Thoracic aorta (tissue), 2 donors: ENCODE results near the gene AKAP1. TPM values are rescaled to one million over a fixed set of nuclear protein-coding genes. Genes with fewer than 3 reads are reported as not detected.
A peak's percentile ranks its signal among the peaks of the same experiment; 100 is the strongest.

Experiments
- ATAC-seq: fragments of 150-250 bp; one replicate; pipeline ENCODE4 v1.8.0; 2017; ENCODE audit warnings: low read depth; ENCODE audit not compliant: insufficient number of reproducible peaks, low FRiP score
- DNase-seq: peaks from one replicate; pipeline ENCODE4 v3.0.0-alpha.2; 2020; ENCODE audit warnings: low spot score
- H3K27ac ChIP-seq, 2 donors: fragments of 200-600 bp; sonication (generic); 1 replicate in 1 of 2; 2 replicates in 1 of 2; pipeline ENCODE4 v1.5.1; 2016; ENCODE audit warnings: mild to moderate bottlenecking in 2 of 2, moderate library complexity in 2 of 2
- H3K27me3 ChIP-seq: fragments of 200-600 bp; sonication (generic); replicated peaks from 2 replicates; pipeline ENCODE4 v1.6.0; 2016; ENCODE audit warnings: mild to moderate bottlenecking; ENCODE audit not compliant: insufficient read depth
- H3K36me3 ChIP-seq: fragments of 200-600 bp; sonication (generic); one replicate; pipeline ENCODE4 v1.5.1; 2016
- H3K4me1 ChIP-seq, 2 donors: fragments of 200-600 bp; sonication (generic); 1 replicate in 1 of 2; 2 replicates in 1 of 2; pipeline versions ENCODE4 v1.5.1 to v1.6.0; 2016; ENCODE audit warnings: low read depth in 2 of 2, mild to moderate bottlenecking in 1 of 2; ENCODE audit not compliant: control insufficient read depth in 1 of 2
- H3K4me3 ChIP-seq: fragments of 200-600 bp; sonication (generic); 2 replicates; pipeline ENCODE4 v1.5.1; 2016; ENCODE audit warnings: mild to moderate bottlenecking
- H3K9me3 ChIP-seq: fragments of 200-600 bp; sonication (generic); 2 replicates; pipeline ENCODE4 v1.5.1; 2016
- total RNA-seq, 2 donors: library from RNA; depleted of rRNA; stranded (reverse); fragments of >200 nt; gene quantifications; one replicate each; pipeline versions ENCODE4 v1.1.0 to v1.2.3, GENCODE V29; 2016
- TF ChIP-seq, protein P1 (sequence below): fragments of 200-600 bp; sonication (generic); IDR thresholded peaks from one replicate; pipeline ENCODE4 v1.5.1; 2019; ENCODE audit warnings: antibody characterized with exemption

Gene AKAP1
- total RNA-seq, 2 donors from 2014 or later: 96.9 to 132 TPM

DNA sequence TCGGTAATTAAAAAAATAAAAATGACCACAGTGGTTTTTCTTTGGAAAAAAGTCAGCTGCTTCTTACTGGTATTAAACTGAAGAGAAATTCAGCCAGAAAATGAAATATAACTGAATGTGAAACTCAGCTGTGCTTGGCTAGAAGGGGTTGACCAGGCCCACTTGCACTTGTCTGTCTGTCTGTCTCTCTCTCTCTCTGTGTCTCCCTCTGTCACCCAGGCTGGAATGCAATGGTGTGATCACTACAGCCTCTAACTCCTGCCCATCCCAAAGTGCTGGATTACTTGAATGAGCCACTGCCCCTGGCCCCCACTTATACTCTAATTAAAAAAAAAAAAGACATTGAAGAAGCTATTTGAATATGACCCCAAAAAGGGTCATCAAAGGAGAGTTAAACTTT is 17.3 kb upstream of the AKAP1 start:
- ATAC-seq (no peak), DNase-seq (no peak)
- Histone ChIP-seq H3K36me3 (no peaks in the 10 kb centered on the region), H3K27me3 (no peaks in the 10 kb centered on the region), H3K9me3 (no peaks in the 10 kb centered on the region), H3K4me3 (no peak overlapping the region), H3K27ac (no peak overlapping the region), H3K4me1 (peaks cover 0 to 10% of the 10 kb centered on the region in 2 donors)
- TF ChIP-seq, protein P1, sequence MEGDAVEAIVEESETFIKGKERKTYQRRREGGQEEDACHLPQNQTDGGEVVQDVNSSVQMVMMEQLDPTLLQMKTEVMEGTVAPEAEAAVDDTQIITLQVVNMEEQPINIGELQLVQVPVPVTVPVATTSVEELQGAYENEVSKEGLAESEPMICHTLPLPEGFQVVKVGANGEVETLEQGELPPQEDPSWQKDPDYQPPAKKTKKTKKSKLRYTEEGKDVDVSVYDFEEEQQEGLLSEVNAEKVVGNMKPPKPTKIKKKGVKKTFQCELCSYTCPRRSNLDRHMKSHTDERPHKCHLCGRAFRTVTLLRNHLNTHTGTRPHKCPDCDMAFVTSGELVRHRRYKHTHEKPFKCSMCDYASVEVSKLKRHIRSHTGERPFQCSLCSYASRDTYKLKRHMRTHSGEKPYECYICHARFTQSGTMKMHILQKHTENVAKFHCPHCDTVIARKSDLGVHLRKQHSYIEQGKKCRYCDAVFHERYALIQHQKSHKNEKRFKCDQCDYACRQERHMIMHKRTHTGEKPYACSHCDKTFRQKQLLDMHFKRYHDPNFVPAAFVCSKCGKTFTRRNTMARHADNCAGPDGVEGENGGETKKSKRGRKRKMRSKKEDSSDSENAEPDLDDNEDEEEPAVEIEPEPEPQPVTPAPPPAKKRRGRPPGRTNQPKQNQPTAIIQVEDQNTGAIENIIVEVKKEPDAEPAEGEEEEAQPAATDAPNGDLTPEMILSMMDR: no peak

DNA sequence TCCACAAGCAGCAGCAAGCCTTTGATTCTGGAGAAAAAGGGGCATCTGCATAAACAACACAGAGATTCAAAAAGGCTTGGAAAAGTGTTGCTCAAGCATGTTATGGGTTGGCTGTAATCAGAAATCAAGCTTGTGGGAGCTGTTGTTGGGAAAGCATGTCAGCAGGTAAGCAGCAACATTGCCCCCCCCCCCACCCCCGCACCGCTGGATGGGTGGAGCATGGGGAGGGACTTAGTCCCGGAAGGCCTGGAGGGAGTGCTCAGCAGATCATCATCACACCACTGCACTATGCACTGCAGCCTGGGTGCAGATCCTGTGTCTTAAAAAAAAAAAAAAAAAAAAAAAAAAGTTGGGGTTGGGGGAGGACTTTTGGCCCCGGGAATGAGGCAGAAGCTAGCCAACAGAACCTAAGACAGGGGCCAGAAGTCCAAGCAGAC is 16.8 kb upstream of the AKAP1 start:
- H3K9me3 ChIP-seq: no peaks in the 10 kb centered on the region
- no peak overlapping the region for H3K27ac ChIP-seq
- no peak for ATAC-seq
- TF ChIP-seq, protein P1: no peak
- no peak overlapping the region for H3K4me3 ChIP-seq
- DNase-seq: no peak
- no peaks in the 10 kb centered on the region for H3K36me3 ChIP-seq
- H3K4me1 ChIP-seq: peaks cover 0 to 14% of the 10 kb centered on the region in 2 donors
- no peaks in the 10 kb centered on the region for H3K27me3 ChIP-seq

DNA sequence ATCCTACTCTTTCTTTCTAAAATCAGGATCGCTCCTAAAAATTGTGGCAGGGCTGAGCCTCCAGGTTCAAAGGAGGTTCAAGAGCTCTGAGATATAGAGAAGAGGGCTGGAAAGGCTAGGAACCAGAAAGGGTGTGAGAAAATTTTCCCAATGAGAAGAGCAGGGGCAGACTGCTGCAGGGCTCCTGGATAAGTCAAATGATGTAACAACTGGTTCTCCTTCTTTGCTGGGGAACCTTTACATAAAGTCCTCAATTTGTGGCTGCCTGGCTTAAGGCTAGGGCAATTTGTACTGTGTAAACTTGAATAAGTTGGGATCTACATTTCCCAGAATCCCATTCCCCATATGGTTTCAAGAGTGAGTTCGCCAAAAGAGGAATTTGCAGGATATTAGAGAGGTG is 16.3 kb upstream of the AKAP1 start:
- Histone ChIP-seq H3K4me1 (peaks cover 0 to 18% of the 10 kb centered on the region in 2 donors), H3K27ac (no peak overlapping the region), H3K36me3 (no peaks in the 10 kb centered on the region), H3K27me3 (no peaks in the 10 kb centered on the region), H3K4me3 (no peak overlapping the region), H3K9me3 (no peaks in the 10 kb centered on the region)
- ATAC-seq: no peak
- TF ChIP-seq, protein P1: no peak
- no peak for DNase-seq

DNA sequence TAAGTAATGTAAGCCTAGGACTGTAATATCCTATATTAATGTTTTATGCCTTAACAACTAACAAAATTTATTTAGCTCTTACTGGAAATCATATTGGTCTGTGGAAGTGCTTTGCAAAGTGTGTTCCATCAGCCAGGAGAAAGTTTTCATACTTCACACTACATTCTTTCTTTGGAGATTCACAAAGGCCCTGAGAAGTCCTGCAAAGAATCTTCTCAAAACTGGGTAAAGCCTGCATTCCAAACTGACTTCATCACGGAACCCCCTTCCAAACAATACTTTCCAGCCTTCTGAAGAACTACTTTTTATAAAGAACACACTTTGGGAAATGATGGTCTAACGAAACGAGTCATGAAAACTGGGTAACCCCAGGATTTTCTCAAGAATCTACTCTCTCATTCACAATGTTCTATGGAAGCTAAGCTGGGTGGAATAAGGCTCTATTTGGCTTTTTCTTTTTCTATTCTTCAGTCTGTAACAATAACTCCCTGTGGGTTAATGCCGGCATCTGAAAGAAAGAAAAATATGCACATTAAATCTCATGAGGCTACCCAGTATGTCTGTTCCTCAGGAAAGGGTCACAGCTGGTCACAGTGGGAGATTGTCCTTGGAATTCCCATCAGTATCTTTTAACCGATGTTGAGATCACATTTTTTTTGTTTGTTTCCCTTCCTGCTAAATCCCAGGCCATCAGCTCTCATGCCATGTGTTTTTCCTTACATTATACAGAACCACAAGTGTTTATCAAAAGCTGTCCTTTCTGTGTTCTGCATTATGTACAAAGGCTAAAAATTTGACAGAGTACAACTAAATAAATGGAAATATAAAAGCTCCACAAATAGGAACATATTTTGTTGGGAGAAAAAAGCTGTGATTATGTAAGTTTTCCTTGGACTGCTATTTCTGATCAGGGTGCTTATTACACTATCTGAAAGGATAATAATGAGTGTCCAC is 12.8 kb upstream of the AKAP1 start:
- Histone ChIP-seq H3K36me3 (no peaks in the 10 kb centered on the region), H3K9me3 (no peaks in the 10 kb centered on the region), H3K27me3 (no peaks in the 10 kb centered on the region), H3K27ac (peak overlapping the region; percentile 2 to 6), H3K4me1 (peaks cover 0 to 18% of the 10 kb centered on the region in 2 donors), H3K4me3 (no peak overlapping the region)
- ATAC-seq (no peak), DNase-seq (no peak)
- TF ChIP-seq, protein P1: no peak

DNA sequence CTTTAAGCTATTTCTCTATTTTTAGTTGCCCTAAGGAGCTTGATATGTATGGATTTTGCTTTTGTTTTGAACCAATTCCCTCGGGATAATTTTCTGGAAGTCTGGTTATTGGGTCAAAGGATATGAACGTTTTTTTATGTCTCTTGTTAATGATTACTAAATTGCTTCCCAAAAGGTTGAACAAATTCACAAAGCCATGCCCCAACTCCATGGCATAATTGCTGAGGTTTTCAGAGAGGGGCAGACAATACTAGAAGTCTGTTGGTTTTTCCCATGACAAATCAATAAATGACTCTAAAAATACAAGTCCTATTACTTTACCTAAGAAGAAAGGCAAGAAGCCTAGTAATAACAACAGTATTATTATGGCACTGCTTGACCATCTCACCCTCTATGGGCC is 11.4 kb upstream of the AKAP1 start:
- Histone ChIP-seq H3K27me3 (no peaks in the 10 kb centered on the region), H3K4me3 (no peak overlapping the region), H3K27ac (no peak overlapping the region), H3K4me1 (peaks cover 0 to 18% of the 10 kb centered on the region in 2 donors), H3K9me3 (no peaks in the 10 kb centered on the region), H3K36me3 (no peaks in the 10 kb centered on the region)
- ATAC-seq (no peak), DNase-seq (no peak)
- TF ChIP-seq, protein P1: no peak
